Thoracic aorta (tissue), 2 donors: ENCODE measurements around the gene KRTAP4-12. TPM values are rescaled to one million over a fixed set of nuclear protein-coding genes. Genes with fewer than 3 reads are reported as not detected.
"Not testable (repeated sequence)": the region's sequence is repeated elsewhere in the genome, so short reads cannot be mapped to it uniquely, and the experiment has no call there.

ENCODE experiments used
- ATAC-seq: fragments of 150-250 bp; one replicate; pipeline ENCODE4 v1.8.0; 2017; ENCODE audit warnings: low read depth; ENCODE audit not compliant: insufficient number of reproducible peaks, low FRiP score
- DNase-seq: peaks from one replicate; pipeline ENCODE4 v3.0.0-alpha.2; 2020; ENCODE audit warnings: low spot score
- H3K27ac ChIP-seq, 2 donors: fragments of 200-600 bp; sonication (generic); 1 replicate in 1 of 2; 2 replicates in 1 of 2; pipeline ENCODE4 v1.5.1; 2016; ENCODE audit warnings: mild to moderate bottlenecking in 2 of 2, moderate library complexity in 2 of 2
- H3K27me3 ChIP-seq: fragments of 200-600 bp; sonication (generic); replicated peaks from 2 replicates; pipeline ENCODE4 v1.6.0; 2016; ENCODE audit warnings: mild to moderate bottlenecking; ENCODE audit not compliant: insufficient read depth
- H3K36me3 ChIP-seq: fragments of 200-600 bp; sonication (generic); one replicate; pipeline ENCODE4 v1.5.1; 2016
- H3K4me1 ChIP-seq, 2 donors: fragments of 200-600 bp; sonication (generic); 1 replicate in 1 of 2; 2 replicates in 1 of 2; pipeline versions ENCODE4 v1.5.1 to v1.6.0; 2016; ENCODE audit warnings: low read depth in 2 of 2, mild to moderate bottlenecking in 1 of 2; ENCODE audit not compliant: control insufficient read depth in 1 of 2
- H3K4me3 ChIP-seq: fragments of 200-600 bp; sonication (generic); 2 replicates; pipeline ENCODE4 v1.5.1; 2016; ENCODE audit warnings: mild to moderate bottlenecking
- H3K9me3 ChIP-seq: fragments of 200-600 bp; sonication (generic); 2 replicates; pipeline ENCODE4 v1.5.1; 2016
- CTCF ChIP-seq: fragments of 200-600 bp; sonication (generic); IDR thresholded peaks from one replicate; pipeline ENCODE4 v1.5.1; 2019; ENCODE audit warnings: antibody characterized with exemption
- total RNA-seq, 2 donors: library from RNA; depleted of rRNA; stranded (reverse); fragments of >200 nt; gene quantifications; one replicate each; pipeline versions ENCODE4 v1.1.0 to v1.2.3, GENCODE V29; 2016

KRTAP4-12 gene
- total RNA-seq, 2 donors from 2014 or later = not detected

- no peaks in the 10 kb centered on the region for H3K9me3 ChIP-seq
- H3K4me3 ChIP-seq = no peak overlapping the region
- H3K27ac ChIP-seq = no peak overlapping the region
- no peaks in the 10 kb centered on the region for H3K4me1 ChIP-seq
- no peaks in the 10 kb centered on the region for H3K27me3 ChIP-seq
- DNase-seq (no peak), ATAC-seq (no peak)
- no peak for TF ChIP-seq CTCF
- no peaks in the 10 kb centered on the region for H3K36me3 ChIP-seq
These were observed 10.1 kb upstream of the KRTAP4-12 start for GRCh38 chr17:41133880-41134735.

- no peaks in the 10 kb centered on the region for H3K27me3 ChIP-seq
- no peak overlapping the region for H3K27ac ChIP-seq
- no peaks in the 10 kb centered on the region for H3K36me3 ChIP-seq
- H3K9me3 ChIP-seq = no peaks in the 10 kb centered on the region
- no peaks in the 10 kb centered on the region for H3K4me1 ChIP-seq
- no peak for TF ChIP-seq CTCF
- no peak overlapping the region for H3K4me3 ChIP-seq
- DNase-seq (no peak), ATAC-seq (no peak)
These were observed 8.0 kb upstream of the KRTAP4-12 start for GRCh38 chr17:41131979-41132378.

- H3K4me3 ChIP-seq = no peak overlapping the region
- ATAC-seq (no peak), DNase-seq (no peak)
- H3K36me3 ChIP-seq = no peaks in the 10 kb centered on the region
- H3K27ac ChIP-seq = no peak overlapping the region
- no peaks in the 10 kb centered on the region for H3K27me3 ChIP-seq
- TF ChIP-seq CTCF = no peak
- no peaks in the 10 kb centered on the region for H3K9me3 ChIP-seq
- H3K4me1 ChIP-seq = no peaks in the 10 kb centered on the region
These were observed 3.4 kb upstream of the KRTAP4-12 start for GRCh38 chr17:41127371-41127770.

GRCh38 chr17:41126412-41126811 lies 2.4 kb upstream of the KRTAP4-12 start:
- H3K4me3 ChIP-seq = no peak overlapping the region
- H3K4me1 ChIP-seq = no peaks in the 10 kb centered on the region
- H3K27ac ChIP-seq = no peak overlapping the region
- no peaks in the 10 kb centered on the region for H3K36me3 ChIP-seq
- DNase-seq (no peak), ATAC-seq (no peak)
- H3K9me3 ChIP-seq = no peaks in the 10 kb centered on the region
- H3K27me3 ChIP-seq = no peaks in the 10 kb centered on the region
- no peak for TF ChIP-seq CTCF

- H3K9me3 ChIP-seq = no peaks in the 10 kb centered on the region
- H3K4me1 ChIP-seq = no peaks in the 10 kb centered on the region
- no peaks in the 10 kb centered on the region for H3K27me3 ChIP-seq
- H3K36me3 ChIP-seq = no peaks in the 10 kb centered on the region
- no peak for TF ChIP-seq CTCF
- ATAC-seq (no peak), DNase-seq (no peak)
- H3K27ac ChIP-seq = no peak overlapping the region
- no peak overlapping the region for H3K4me3 ChIP-seq
These were observed 1.1 kb upstream of the KRTAP4-12 start for GRCh38 chr17:41125064-41125463.

GRCh38 chr17:41123292-41123990 lies 541 bp downstream of the KRTAP4-12 start:
- H3K4me1 ChIP-seq, H3K27ac ChIP-seq, H3K9me3 ChIP-seq, ATAC-seq, DNase-seq, H3K4me3 ChIP-seq, H3K27me3 ChIP-seq, H3K36me3 ChIP-seq: not testable (repeated sequence)
